ENCODE data around the gene SORCS2.
A peak's percentile ranks its signal among the peaks of the same experiment; 100 is the strongest.

The SORCS2 gene

DNA sequence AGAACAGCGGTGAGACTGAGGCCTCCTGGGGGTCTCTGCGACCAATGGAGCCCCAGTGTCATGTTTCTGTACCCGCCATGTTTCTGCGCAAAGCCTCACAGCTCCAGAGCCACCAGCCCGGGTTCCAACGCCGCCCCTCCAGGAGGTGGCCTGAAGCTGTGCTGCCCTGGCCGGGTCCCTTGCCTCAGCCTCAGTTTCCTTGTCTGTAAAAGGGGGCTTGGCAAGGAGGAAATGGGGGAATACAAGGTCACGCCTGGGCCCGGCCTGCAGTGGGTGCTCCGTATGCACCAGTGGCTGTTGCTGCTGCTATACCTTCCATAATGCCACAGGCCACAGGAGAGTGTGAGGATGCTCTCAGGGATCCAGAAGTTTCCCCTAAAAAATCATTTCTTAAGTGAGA, 517.8 kb downstream of the SORCS2 start:
- H3K4me1 Mint-ChIP-seq (ENCODE audit: low read depth in 2 of 2): no peaks in the 10 kb centered on the region
- DNase-seq (no peak), ATAC-seq (replicated peaks) (no peak)
- H3K4me3 Mint-ChIP-seq: no peak overlapping the region
- no peaks in the 10 kb centered on the region for H3K36me3 Mint-ChIP-seq (ENCODE audit: insufficient read depth)
- H3K9me3 Mint-ChIP-seq: no peaks in the 10 kb centered on the region
- no peaks in the 10 kb centered on the region for H3K27me3 Mint-ChIP-seq
- H3K27ac Mint-ChIP-seq: no peak overlapping the region

DNA sequence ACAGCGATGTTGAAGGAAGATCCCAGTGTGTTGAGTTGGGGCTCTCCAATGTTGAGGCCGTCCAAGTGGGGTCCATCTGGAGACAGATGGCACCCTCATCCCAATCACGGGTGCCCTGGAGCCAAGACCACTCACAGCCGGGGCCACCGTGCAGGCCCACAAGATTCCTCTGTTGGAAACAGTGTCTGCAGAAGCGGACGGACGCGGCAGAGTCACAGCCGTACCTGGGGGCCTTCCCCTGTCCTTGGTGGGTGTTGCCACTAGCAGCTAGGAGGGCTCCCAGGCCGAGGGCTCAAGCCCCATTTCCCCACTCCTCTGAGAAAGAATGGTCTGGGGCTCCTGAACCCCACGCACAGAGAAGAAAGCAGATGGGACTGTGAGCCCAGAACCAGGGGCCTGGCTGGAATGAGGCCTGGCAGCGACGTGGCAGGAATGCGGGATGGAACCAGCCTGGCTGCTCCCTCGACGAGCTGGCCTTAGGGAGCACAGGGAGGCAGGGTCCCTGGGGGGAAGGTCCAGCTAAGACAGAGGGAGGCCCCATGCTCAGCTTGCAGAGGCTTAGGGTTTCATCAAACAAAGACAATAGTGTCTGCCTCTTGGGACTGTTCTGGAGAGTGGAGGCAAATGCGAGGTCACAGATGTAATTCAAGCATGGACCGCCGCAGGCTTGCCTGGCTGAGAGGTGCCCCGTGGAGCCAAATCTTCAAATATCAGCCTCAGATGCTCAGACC, 518.4 kb downstream of the SORCS2 start:
- Mint-ChIP-seq H3K36me3 (ENCODE audit: insufficient read depth) (no peaks in the 10 kb centered on the region), H3K27ac (peak overlapping the region in 1 of 2 donors; percentile 29), H3K4me1 (ENCODE audit: low read depth in 2 of 2) (no peaks in the 10 kb centered on the region), H3K4me3 (no peak overlapping the region), H3K9me3 (no peaks in the 10 kb centered on the region), H3K27me3 (no peaks in the 10 kb centered on the region)
- no peak for ATAC-seq (replicated peaks)
- DNase-seq: no peak

DNA sequence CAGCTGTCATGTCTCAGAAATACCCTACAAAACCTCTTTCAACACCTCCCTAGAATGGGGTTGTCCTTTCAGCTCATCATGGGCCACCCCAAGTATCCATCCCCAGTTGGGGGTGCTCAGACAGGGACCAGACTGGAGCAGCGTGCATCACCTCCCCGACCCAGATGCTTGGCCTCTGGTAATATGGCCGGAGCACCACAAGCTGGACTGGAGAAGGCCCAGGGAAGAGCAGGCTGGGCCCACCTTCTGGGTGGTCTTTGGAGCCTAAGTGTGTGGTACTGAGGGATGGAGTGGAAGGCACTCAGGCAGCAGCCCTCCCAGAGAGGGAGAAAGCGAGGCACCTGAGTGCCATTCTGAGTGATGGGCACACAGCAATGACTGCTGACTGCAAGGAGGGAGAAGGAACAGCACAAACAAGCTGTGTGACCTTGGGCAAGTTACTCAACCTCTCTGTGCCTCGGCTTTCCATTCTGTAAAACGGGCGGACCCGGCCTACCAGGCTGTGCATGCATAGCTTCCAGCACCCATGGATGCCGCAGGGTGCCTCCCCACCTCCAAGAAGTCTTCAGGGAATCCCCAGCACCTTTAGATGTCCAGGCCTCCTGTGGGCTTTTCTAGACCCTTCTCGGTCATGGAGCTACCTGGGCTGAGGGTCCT, 519.1 kb downstream of the SORCS2 start:
- no peaks in the 10 kb centered on the region for H3K9me3 Mint-ChIP-seq
- H3K36me3 Mint-ChIP-seq (ENCODE audit: insufficient read depth): no peaks in the 10 kb centered on the region
- no peak overlapping the region for H3K27ac Mint-ChIP-seq
- DNase-seq (no peak), ATAC-seq (replicated peaks) (no peak)
- peaks cover 0 to 5% of the 10 kb centered on the region in 2 donors for H3K27me3 Mint-ChIP-seq
- H3K4me3 Mint-ChIP-seq: no peak overlapping the region
- H3K4me1 Mint-ChIP-seq (ENCODE audit: low read depth in 2 of 2): no peaks in the 10 kb centered on the region

DNA sequence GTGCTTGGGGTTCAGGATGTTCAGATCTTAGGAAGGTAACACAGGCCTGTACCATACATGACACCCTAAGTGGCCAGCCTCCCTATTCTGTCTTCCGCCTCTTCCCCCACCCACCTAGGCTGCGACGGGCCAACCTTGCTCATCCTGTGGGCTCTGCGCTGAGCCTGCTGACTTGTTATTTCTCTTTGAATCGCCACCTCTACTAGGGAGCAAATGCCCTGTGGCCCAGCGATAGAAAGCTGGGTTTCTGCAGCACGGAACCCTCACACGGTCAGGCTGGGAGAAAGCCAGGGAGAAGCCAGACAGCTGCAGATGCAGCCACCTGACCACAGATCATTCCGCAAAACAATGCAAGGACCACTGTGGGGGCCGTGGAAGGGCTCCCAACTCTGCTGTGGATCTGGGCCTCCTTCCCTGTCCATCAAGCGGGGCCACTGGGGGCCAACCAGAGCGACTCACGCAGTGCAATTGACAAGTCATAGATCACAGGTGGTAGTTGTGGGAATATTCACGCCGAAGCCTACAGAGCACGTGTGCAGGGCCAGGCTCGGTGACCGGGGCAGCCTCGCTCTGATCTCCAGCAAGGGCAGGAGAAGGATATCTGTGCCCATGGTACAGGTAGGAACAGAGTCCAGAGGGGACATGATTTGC, 519.8 kb downstream of the SORCS2 start:
- H3K27me3 Mint-ChIP-seq: peaks cover 0 to 8% of the 10 kb centered on the region in 2 donors

DNA sequence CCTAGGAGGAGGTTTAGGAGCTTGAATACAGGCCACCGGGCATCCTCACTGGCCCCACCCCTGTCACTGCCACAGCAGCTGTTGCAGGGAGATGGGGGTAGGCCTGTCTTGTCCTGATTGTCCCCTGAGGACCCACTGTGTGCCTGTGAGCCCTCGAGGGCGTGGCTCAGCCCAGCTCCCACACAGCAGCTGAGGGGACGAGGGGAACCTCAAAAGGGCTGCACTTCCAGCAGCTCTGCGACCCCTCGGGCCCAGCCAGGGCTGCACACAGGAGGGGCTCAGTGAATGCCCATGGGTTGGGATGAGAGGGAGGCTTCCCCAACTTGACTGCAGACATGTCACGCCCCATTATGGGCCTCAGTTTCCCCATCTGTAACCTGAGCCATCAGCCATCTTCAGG, 521.4 kb downstream of the SORCS2 start:
- peaks cover 11 to 23% of the 10 kb centered on the region in 2 donors for H3K27me3 Mint-ChIP-seq
- H3K36me3 Mint-ChIP-seq (ENCODE audit: insufficient read depth): no peaks in the 10 kb centered on the region
- DNase-seq (no peak), ATAC-seq (replicated peaks) (no peak)
- H3K4me1 Mint-ChIP-seq (ENCODE audit: low read depth in 2 of 2): peaks cover 0 to 4% of the 10 kb centered on the region in 2 donors
- no peaks in the 10 kb centered on the region for H3K9me3 Mint-ChIP-seq
- no peak overlapping the region for H3K4me3 Mint-ChIP-seq
- H3K27ac Mint-ChIP-seq: no peak overlapping the region

More for the DNA sequence above, 519.8 kb downstream of the SORCS2 start:
- H3K36me3 Mint-ChIP-seq (ENCODE audit: insufficient read depth): no peaks in the 10 kb centered on the region
- no peaks in the 10 kb centered on the region for H3K9me3 Mint-ChIP-seq
- DNase-seq (no peak), ATAC-seq (replicated peaks) (no peak)
- no peaks in the 10 kb centered on the region for H3K4me1 Mint-ChIP-seq (ENCODE audit: low read depth in 2 of 2)
- H3K4me3 Mint-ChIP-seq: no peak overlapping the region
- no peak overlapping the region for H3K27ac Mint-ChIP-seq

DNA sequence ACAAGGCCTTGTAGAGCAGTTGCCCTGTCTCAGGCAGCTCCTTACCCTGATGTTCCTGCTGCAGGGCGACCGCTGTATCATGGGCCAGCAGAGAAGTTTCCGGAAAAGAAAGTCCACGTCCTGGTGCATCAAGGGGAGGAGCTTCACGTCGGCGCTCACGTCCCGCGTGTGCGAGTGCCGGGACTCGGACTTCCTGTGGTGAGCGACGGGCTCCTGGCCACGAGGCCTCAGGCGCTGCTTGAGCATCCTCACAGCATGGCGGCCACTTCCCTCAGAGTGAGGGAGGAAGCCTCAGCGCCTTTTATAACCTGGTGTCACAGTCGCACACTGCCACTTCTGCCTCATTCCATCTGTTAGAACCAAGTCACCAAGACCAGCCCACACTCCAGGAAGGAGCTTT, 521.8 kb downstream of the SORCS2 start:
- Mint-ChIP-seq H3K4me1 (ENCODE audit: low read depth in 2 of 2) (peaks cover 0 to 4% of the 10 kb centered on the region in 2 donors), H3K4me3 (no peak overlapping the region), H3K27ac (no peak overlapping the region), H3K27me3 (peaks cover 11 to 26% of the 10 kb centered on the region in 2 donors), H3K9me3 (no peaks in the 10 kb centered on the region), H3K36me3 (ENCODE audit: insufficient read depth) (no peaks in the 10 kb centered on the region)
- ATAC-seq (replicated peaks) (no peak), DNase-seq (no peak)

DNA sequence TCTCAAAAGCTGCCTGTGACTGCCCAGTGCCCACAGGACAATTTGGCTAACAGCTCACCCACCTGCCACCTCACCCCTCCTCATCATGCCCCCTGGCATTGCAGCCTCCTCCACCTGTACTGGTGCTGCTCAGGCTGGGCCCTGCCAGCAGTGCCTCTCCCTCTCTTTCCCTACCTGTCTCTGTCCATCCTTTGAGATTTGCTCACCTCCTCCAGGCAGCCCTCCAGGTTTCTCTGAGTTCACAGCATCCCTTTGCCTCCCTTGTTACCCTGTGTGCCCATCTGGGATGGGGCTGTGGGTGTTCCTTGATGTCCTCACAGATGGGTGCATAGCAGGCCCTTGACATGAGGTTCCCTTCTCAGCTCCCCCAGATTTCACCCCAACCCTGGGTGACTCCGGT, 522.4 kb downstream of the SORCS2 start:
- H3K4me1 Mint-ChIP-seq (ENCODE audit: low read depth in 2 of 2): peaks cover 0 to 7% of the 10 kb centered on the region in 2 donors
- no peak overlapping the region for H3K4me3 Mint-ChIP-seq
- H3K27me3 Mint-ChIP-seq: peaks cover 14 to 28% of the 10 kb centered on the region in 2 donors
- H3K36me3 Mint-ChIP-seq (ENCODE audit: insufficient read depth): no peaks in the 10 kb centered on the region
- H3K27ac Mint-ChIP-seq: no peak overlapping the region
- DNase-seq (no peak), ATAC-seq (replicated peaks) (no peak)
- no peaks in the 10 kb centered on the region for H3K9me3 Mint-ChIP-seq

DNA sequence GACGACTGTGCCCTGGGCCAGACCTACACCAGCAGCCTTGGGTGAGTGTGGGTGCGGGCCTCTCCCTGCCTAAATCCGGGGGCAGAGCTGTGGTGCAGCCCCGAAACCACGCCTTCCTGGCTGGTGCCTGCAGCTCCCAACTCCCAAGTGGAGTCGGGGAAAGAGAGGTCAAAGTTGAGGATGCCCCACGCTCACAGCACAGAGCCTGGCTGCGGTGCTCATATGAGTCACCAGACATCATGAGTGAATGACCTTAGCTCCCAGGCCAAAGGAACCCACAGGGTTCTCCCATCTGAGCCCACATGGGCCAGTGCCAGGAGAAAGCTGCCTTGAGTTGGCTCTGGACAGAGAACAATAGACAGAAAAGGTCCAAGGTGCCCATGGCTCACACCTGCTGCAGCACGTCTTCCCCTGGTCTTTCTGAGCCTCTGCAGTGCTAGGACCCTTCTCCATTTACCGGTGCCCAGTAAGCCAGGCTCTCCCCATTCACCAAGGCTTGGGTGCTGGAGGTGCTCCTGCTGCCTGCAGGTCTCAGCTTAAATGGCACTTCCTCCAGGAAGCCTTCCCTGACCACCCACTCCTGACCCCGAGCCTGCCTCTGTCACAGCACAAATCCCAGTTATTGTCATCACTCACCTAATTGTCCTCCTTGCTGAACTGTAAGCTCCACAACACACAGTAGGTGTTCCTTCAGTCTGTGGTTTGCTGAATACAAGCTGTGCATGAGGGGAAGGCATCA, 523.1 kb downstream of the SORCS2 start:
- DNase-seq: no peak

DNA sequence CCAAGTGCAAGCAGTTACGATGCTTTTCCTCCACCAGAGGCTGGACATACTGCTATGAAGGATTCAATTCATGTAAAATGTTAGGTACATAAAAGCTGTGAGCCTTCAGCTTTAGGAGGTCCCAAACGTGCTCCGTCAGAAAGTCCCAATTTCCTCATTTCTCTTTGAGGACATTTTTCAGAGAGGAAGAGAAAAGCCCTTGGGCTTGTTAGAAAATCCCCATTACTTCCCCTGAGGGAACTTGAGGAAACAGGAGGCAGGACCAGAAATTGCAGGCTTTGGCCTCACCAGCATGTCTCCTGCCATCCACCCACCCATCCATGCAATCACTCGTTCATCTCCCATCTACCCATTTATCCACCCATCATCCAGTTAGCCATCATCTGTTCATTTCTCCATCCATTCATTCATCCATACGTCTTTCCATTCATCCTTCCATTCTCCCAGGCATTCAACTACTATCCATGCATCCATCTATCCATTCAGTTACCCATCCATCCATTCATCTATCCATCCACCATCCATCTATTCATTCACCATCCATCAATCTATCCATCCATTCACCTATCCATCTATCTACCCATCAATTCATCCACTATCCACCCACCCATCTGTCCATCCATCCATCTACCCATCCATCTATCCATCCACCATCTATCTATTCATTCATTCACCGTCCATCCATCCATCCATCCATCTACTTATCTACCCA, 523.8 kb downstream of the SORCS2 start:
- Mint-ChIP-seq H3K27me3 (peaks cover 23 to 37% of the 10 kb centered on the region in 2 donors), H3K36me3 (ENCODE audit: insufficient read depth) (no peaks in the 10 kb centered on the region), H3K4me3 (no peak overlapping the region), H3K27ac (no peak overlapping the region), H3K9me3 (no peaks in the 10 kb centered on the region), H3K4me1 (ENCODE audit: low read depth in 2 of 2) (peaks cover 0 to 10% of the 10 kb centered on the region in 2 donors)
- no peak for DNase-seq
- no peak for ATAC-seq (replicated peaks)

More for the DNA sequence above, 523.1 kb downstream of the SORCS2 start:
- no peaks in the 10 kb centered on the region for H3K9me3 Mint-ChIP-seq
- peaks cover 0 to 10% of the 10 kb centered on the region in 2 donors for H3K4me1 Mint-ChIP-seq (ENCODE audit: low read depth in 2 of 2)
- H3K36me3 Mint-ChIP-seq (ENCODE audit: insufficient read depth): no peaks in the 10 kb centered on the region
- no peak overlapping the region for H3K27ac Mint-ChIP-seq
- no peak for ATAC-seq (replicated peaks)
- no peak overlapping the region for H3K4me3 Mint-ChIP-seq
- H3K27me3 Mint-ChIP-seq: peaks cover 21 to 35% of the 10 kb centered on the region in 2 donors

DNA sequence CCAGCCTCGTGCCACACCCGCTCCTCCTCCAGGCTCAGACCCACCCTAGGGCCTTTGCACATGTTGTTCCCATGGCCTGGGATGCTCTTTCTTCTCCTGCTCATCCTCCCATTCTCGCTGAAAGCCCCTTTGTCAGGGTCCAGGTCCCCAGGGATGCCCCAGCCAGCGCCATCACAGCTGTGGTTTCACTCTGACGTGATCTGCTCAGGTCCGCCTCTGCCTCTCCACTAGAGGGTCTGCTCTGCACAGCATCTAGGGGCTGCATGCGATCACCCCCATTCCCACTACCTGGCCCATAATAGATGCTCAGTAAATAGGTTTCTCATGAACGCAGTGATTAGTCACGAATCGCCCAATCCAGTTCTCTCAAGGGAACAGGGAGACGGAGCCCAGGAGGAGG, 524.8 kb downstream of the SORCS2 start:
- Mint-ChIP-seq H3K27me3 (peaks cover 31 to 37% of the 10 kb centered on the region in 2 donors), H3K27ac (peak overlapping the region in 1 of 2 donors; percentile 65), H3K4me3 (no peak overlapping the region), H3K9me3 (no peaks in the 10 kb centered on the region), H3K36me3 (ENCODE audit: insufficient read depth) (no peaks in the 10 kb centered on the region), H3K4me1 (ENCODE audit: low read depth in 2 of 2) (peaks cover 0 to 10% of the 10 kb centered on the region in 2 donors)
- ATAC-seq (replicated peaks) (no peak), DNase-seq (no peak)

DNA sequence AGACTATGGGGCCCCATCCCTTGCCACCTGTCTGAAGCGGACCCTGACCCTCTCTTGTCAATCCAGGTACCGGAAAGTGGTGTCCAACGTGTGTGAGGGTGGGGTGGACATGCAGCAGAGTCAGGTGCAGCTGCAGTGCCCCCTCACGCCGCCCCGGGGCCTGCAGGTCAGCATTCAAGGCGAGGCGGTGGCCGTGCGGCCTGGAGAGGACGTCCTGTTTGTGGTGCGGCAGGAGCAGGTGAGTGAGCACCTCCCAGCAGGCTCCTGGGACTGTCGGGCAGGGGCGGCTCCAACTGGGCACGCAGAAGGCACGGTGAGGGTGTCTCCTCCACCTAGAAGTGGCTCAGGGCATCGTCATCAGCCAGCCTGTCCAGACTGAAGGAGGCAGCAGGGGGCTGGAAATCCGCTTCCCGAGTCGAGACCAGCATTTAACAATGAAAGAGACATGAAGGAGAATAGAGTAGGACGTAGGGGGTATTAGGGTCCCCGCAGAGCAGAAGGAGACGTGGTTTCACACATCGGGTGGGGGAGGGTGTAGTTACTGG, 525.7 kb downstream of the SORCS2 start:
- Mint-ChIP-seq H3K27ac (no peak overlapping the region), H3K4me1 (ENCODE audit: low read depth in 2 of 2) (peaks cover 0 to 10% of the 10 kb centered on the region in 2 donors), H3K4me3 (no peak overlapping the region), H3K9me3 (no peaks in the 10 kb centered on the region), H3K27me3 (peaks cover 39 to 43% of the 10 kb centered on the region in 2 donors), H3K36me3 (ENCODE audit: insufficient read depth) (no peaks in the 10 kb centered on the region)
- ATAC-seq (replicated peaks) (no peak), DNase-seq (no peak)

DNA sequence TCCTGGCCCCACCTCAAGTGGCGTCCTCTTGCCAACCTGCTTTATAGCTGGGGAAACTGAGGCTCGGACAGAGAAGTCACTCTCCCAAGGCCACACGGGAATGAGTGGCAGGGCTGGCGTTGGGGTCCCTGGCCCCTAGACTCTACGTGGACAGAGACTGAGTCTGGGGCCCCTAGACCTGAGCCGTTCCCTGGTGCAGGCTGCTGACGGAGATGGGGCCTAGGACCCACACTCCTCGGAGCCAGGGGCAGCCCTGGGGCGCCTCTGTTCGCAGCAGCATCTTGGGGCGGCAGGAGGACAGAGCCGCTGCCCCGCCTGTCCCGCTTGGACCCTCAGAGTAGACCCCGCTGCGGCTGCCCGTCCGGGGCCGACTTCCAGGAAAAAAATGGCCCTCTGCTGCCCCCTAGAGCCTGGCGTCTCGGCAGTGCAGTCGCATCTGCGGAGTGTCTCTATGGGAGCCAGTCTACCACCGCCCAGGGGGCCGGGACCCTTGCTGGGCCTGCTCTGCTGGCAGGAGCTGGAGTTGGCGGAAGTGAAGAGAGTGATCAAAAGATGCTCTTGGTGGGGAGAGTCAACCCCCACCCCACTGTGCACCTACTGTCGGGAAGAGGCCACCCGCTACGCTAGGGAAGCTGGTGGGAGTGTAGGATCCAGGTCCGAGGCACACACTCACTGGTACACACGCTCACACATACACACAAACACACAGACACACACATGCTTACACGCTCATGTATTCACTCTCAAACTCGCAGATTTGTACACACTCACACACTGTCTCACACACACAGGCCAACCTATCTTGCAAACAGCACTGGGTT, 527.2 kb downstream of the SORCS2 start:
- H3K36me3 Mint-ChIP-seq (ENCODE audit: insufficient read depth): peaks cover 1% of the 10 kb centered on the region
- H3K4me1 Mint-ChIP-seq (ENCODE audit: low read depth in 2 of 2): peaks cover 0 to 15% of the 10 kb centered on the region in 2 donors
- H3K9me3 Mint-ChIP-seq: no peaks in the 10 kb centered on the region
- H3K27ac Mint-ChIP-seq: no peak overlapping the region
- no peak overlapping the region for H3K4me3 Mint-ChIP-seq
- H3K27me3 Mint-ChIP-seq: peaks cover 39 to 43% of the 10 kb centered on the region in 2 donors
- DNase-seq (peak; percentile 60 to 64 (median 63)), ATAC-seq (replicated peaks) (peak; percentile 66)
